Stimulated activated CD8-positive, alpha-beta memory T cell treated with anti-CD3 and anti-CD28 coated beads, Interleukin-2, amount 100 ng/mL, for 48 hours (primary cell): ENCODE data around the gene DCHS2.

ENCODE experiments used
- DNase-seq, 2 donors: peaks; one replicate each; pipeline ENCODE4 v3.0.0-alpha.2; 2020; ENCODE audit warnings: low read depth in 2 of 2

DCHS2 gene

GRCh38 chr4:154384012-154384411 lies 107.6 kb downstream of the DCHS2 start:
- no peak for DNase-seq

DNA sequence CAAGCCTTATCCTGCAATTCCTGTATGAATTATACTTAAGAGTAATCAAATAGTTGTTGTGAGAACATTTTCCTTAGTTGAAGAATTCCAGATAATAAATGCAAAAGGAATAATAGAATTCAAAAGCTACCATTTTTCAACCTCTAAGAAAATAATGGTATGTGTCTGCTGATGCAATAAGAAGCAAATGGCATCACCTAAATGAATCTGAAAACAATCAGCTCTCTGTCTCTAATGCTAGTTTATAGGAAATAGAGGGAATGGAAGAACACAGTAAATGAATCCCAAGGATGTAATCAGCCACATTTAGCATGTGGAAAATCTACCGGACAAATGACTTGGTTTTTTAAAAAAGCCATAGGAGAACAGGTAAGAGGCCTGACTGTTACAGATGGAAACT lies 115.1 kb downstream of the DCHS2 start:
- no peak for DNase-seq

- no peak for DNase-seq
Measured at GRCh38 chr4:154368060-154368459, 123.5 kb downstream of the DCHS2 start.

- no peak for DNase-seq
Measured at GRCh38 chr4:154367659-154368058, 123.9 kb downstream of the DCHS2 start.

- DNase-seq = no peak
Measured at GRCh38 chr4:154366956-154367355, 124.6 kb downstream of the DCHS2 start.

DNA sequence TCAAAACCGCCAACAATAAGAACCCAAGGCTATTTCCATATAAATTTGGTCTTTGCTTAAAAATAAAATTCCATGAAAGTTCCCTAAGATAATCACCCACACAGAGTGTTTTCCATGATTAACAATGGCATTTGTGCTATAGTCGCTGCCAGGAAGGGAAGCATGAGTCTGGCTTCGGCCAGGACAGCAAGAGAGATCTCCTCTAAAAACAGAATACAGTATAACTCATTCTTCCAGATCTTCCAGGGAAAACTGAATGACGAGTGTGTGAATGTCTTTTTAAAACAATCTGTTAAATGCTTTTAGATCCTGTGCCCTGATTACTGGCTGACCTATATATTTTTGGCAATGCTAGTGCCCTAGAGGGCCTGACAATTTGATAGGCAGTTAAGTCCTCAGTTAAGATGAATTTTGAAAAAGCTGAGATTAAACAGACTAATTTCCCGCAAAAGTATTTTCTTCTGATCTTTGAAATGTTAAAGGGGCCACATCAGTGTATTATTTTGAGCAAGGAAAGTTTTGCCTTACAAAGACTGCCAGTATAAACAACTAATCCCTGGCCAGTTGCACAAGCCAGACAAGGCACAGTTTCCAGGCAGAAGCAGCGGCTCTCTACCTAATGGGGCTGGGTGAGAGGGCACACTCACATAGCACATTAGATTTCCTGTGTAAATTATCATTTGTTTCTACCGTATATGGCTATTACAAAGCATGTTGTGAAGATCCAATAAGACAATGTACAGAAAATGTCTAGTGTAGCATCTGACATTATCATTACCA lies 127.3 kb downstream of the DCHS2 start:
- no peak for DNase-seq

DNA sequence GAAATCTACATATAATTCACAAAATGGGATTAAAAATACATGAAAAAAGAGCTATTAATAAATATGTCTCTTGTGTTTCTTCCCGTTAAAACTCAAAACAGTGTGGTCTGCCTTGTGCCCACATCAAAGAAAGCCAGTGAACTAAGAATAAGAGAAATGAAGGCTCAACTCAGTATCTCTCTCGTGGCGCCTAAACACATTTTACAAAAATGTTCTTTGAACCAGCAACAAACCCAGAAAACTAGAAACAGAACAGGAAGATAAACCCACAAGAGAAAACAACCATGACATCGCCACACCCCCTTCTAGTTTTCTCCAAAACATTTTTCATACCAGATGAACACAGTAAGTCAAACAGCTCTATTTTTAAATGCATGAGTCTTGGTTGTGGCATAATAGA lies 130.1 kb downstream of the DCHS2 start:
- DNase-seq = no peak

- no peak for DNase-seq
Measured at GRCh38 chr4:154360491-154360890, 131.1 kb downstream of the DCHS2 start.

DNA sequence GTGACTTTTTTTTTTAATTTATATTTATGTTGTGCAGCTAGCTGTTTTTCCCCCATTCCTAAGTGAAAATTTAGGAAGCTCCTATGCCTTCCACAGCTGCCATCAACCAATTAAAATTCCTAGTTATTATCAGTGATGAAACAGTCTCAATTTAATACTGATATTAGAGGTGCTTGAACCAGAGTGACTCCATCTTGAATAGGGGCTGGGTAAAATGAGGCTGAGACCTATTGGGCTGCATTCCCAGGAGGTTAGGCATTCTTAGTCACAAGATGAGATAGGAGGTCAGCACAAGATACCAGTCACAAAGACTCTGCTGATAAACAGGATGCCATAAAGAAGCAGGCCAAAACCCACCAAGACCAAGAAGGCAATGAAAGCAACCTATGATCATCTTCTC lies 136.7 kb downstream of the DCHS2 start:
- DNase-seq = no peak

- DNase-seq = no peak
Measured at GRCh38 chr4:154349829-154350228, 141.8 kb downstream of the DCHS2 start.

DNA sequence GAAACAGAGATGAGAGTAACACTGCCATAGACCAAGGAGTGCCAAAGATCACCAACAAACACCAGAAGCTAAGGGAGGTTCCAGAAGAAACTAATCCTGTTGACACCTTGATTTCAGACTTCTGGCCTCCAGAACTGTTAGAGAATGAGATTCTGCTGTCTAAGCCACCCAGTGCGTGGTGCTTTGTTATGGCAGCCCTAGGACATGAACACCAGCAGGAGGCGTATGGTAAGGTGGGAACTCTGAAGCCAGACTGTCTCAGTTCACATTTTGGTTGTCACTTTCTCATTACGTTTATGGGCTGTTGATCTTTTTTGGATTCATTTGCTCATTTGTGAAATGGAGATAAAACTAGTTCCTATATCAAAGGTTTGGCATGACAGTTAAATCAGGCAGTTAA lies 142.9 kb downstream of the DCHS2 start:
- no peak for DNase-seq

GRCh38 chr4:154345359-154345758 lies 146.2 kb downstream of the DCHS2 start:
- DNase-seq = no peak

DNA sequence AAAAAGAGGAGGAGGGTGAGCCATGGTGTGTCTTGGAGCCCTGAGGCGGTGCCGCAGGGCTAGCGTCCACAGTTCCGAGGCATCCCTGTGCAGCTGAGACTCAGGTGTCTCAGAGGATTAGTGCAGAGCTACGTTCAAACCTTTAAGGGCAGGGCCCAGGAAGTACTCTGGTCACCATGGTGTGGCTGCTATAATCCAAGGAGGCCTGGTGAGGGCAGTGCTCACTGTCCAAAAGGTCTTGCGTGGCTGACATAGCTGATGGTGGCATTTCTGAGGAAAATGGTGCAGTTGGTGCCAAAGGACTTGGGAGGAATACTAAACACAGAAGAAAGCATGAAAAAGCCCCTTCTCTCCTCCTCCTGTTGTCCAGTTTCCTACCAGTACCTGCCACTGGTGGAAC lies 146.9 kb downstream of the DCHS2 start:
- no peak for DNase-seq

- no peak for DNase-seq
Measured at GRCh38 chr4:154343651-154344050, 147.9 kb downstream of the DCHS2 start.

DNA sequence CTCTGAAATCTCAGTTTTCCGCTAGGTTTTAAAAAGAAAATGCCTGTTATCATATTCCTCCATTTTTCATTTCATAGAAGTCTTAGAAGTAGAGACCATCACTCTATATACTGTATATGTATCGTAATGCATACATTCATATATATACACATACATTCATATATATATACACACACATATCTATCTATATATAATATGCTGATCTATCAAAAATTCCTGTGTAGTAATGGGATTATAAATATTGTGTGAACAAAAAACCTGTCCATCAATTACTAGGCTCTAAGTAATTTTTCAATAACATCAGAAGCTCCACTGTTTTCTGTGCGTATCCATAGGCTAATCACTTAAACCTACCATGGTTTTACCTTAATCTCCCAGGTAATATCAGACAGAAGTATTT lies 150.2 kb downstream of the DCHS2 start:
- DNase-seq = no peak

DNA sequence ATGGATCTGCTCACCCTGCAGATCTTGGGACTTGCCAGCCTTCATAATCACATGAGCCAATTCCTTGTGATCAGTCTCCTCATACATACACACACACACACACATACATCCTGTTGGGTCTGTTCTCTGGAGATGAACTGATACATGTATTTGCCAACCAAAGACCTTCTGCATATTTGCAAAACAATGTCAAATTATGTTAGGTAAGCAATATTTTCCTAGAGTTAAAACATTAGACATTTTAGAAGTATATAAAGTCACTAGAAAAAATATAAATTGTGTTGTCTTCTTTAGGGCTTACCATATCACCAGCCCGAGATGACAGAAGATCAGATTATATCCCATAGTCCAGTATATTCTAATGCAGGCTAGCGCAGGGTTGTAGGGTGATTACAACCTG lies 156.0 kb downstream of the DCHS2 start:
- DNase-seq = no peak

- DNase-seq = peak; percentile 19 to 31
Measured at GRCh38 chr4:154332681-154333421, 158.7 kb downstream of the DCHS2 start.

- no peak for DNase-seq
Measured at GRCh38 chr4:154329939-154330338, 161.7 kb downstream of the DCHS2 start.

- DNase-seq = no peak
Measured at GRCh38 chr4:154329268-154329868, 162.2 kb downstream of the DCHS2 start.

- DNase-seq = no peak
Measured at GRCh38 chr4:154328030-154328429, 163.6 kb downstream of the DCHS2 start.

- DNase-seq = no peak
Measured at GRCh38 chr4:154320521-154320920, 171.1 kb downstream of the DCHS2 start.

- DNase-seq = no peak
Measured at GRCh38 chr4:154319736-154320135, 171.9 kb downstream of the DCHS2 start.
